ENCODE results near the gene P3H3.

The P3H3 gene

GRCh38 chr12:6871052-6871957 lies 43.1 kb downstream of the P3H3 start (continued):
- no peak for TF ChIP-seq ZNF121 (tag by site-specific recombination; IDR thresholded peaks at IDR 0.05)

- Histone ChIP-seq H3K36me3 (ENCODE audit: control insufficient read depth in 2 of 2, insufficient read depth in 1 of 2, low read length in 2 of 2) (peaks cover 4 to 44% of the 10 kb centered on the region in 2 experiments; a peak in 2 of 3 replicates), H3K9me3 (ENCODE audit: control insufficient read depth, insufficient read depth, low read depth, low read length) (no peaks in the 10 kb centered on the region), H3K4me1 (ENCODE audit: control insufficient read depth, insufficient read depth, low read length) (peaks cover 2% of the 10 kb centered on the region; the same call in 1 of the 2 replicates), H3K4me3 (ENCODE audit: low read depth, low read length) (peak overlapping the region; percentile 67), H3K27ac (ENCODE audit: extremely low read depth, low read depth, low read length) (peak overlapping the region; percentile 54; the same call in 1 of the 2 replicates)
- ChIA-PET POLR2A (interaction anchor here (0.5 to 3.7 kb wide), 37 partner anchors 8 to 338 kb away, joined by 3 to 88 read pairs (median 4); partner anchors contain the start of genes ATN1, C12orf57, CDCA3 and COPS7A), CTCF (interaction anchor here (0.5 to 5.3 kb wide), 48 partner anchors 9 to 829 kb away, joined by 3 to 71 read pairs (median 4); partner anchors contain the start of genes ATN1, C12orf57, C1RL and CDCA3)
- TF ChIP-seq GLIS2 (tag by site-specific recombination; IDR thresholded peaks at IDR 0.05) (peak; percentile 84), ZNF692 (tag by site-specific recombination; IDR thresholded peaks at IDR 0.05) (peak; percentile 68), ZNF501 (tag by site-specific recombination; IDR thresholded peaks at IDR 0.05) (peak; percentile 65), PRDM6 (tag by site-specific recombination; IDR thresholded peaks at IDR 0.05) (no peak), KLF10 (tag by site-specific recombination; IDR thresholded peaks at IDR 0.05) (peak; percentile 62; the same call in 1 of the 2 replicates), ZBTB10 (tag by site-specific recombination; IDR thresholded peaks at IDR 0.05) (peak; percentile 93), ZNF660 (tag by site-specific recombination; IDR thresholded peaks at IDR 0.05) (peak; percentile 76; the same call in 1 of the 2 replicates), ZNF394 (tag by site-specific recombination; IDR thresholded peaks at IDR 0.05; ENCODE audit: borderline replicate concordance) (peak; percentile 35; the same call in 1 of the 2 replicates), ZXDB (tag by site-specific recombination; IDR thresholded peaks at IDR 0.05) (peak; percentile 76), ZBTB26 (tag by site-specific recombination; optimal IDR thresholded peaks at IDR 0.05) (no peak), ZNF169 (tag by site-specific recombination; IDR thresholded peaks at IDR 0.05) (no peak), PRDM1 (tag by site-specific recombination; IDR thresholded peaks at IDR 0.05) (peak; percentile 92), ZNF777 (tag by site-specific recombination; IDR thresholded peaks at IDR 0.05; ENCODE audit: borderline replicate concordance) (0 out of 2 replicates have a peak, but pooled peaks have one; percentile 39), FEZF1 (tag by site-specific recombination; IDR thresholded peaks at IDR 0.05) (no peak), ZNF2 (tag by site-specific recombination; IDR thresholded peaks at IDR 0.05) (peak; percentile 97), ZNF366 (tag by site-specific recombination; conservative IDR thresholded peaks at IDR 0.05) (peak; percentile 38; the same call in 1 of the 2 replicates), KLF1 (tag by site-specific recombination; IDR thresholded peaks at IDR 0.05) (peak; percentile 79), ZNF654 (tag by site-specific recombination; IDR thresholded peaks at IDR 0.05; ENCODE audit: low read depth) (peak; percentile 28), SP7 (tag by site-specific recombination; IDR thresholded peaks at IDR 0.05) (peak; percentile 50), ZNF266 (tag by site-specific recombination; IDR thresholded peaks at IDR 0.05; ENCODE audit: low read depth) (no peak), ZNF292 (tag by site-specific recombination; IDR thresholded peaks at IDR 0.05; ENCODE audit: borderline replicate concordance, low read depth) (0 out of 2 replicates have a peak, but pooled peaks have one; percentile 19), CTCF (tag by site-specific recombination; IDR thresholded peaks at IDR 0.05) (peak; percentile 99), RBAK (tag by site-specific recombination; IDR thresholded peaks at IDR 0.05) (no peak)
These were observed 44.2 kb downstream of the P3H3 start for GRCh38 chr12:6872073-6873048.
